Measurements from ENCODE around the gene LRP10. TPM values are rescaled to one million over a fixed set of nuclear protein-coding genes. Genes with fewer than 3 reads are reported as not detected.

Gene LRP10
- total and polyA plus RNA-seq, 4 donors: 25.7 to 148 (median 94.0) TPM

GRCh38 chr14:22829661-22830442 lies 41.7 kb upstream of the LRP10 start, which contains the start of gene MRPL52:
Gene MRPL52 (plus strand): TSS chr14:22829887. CDS start chr14:22829913, 26 bp downstream.
- peak; percentile 92 to 96 (median 93) for DNase-seq
- H3K4me3 ChIP-seq: peak within 1 kb of the TSS; percentile 90
- H3K27me3 ChIP-seq (ENCODE audit: control insufficient read depth in 3 of 3, insufficient read depth in 3 of 3, low read length in 2 of 3): no peaks in the 10 kb centered on the region
- peak; percentile 88 for ATAC-seq (ENCODE audit: insufficient read depth, low FRiP score)
- H3K4me1 ChIP-seq (ENCODE audit: control insufficient read depth in 5 of 5, insufficient read depth in 5 of 5, low read length in 5 of 5): peaks cover 0 to 12% (median 7%) of the 10 kb centered on the region in 5 donors
- H3K9ac ChIP-seq (ENCODE audit: insufficient read depth in 1 of 2, low read length in 2 of 2): peak within 1 kb of the TSS; percentile 74 to 90
- TF ChIP-seq, protein P1, sequence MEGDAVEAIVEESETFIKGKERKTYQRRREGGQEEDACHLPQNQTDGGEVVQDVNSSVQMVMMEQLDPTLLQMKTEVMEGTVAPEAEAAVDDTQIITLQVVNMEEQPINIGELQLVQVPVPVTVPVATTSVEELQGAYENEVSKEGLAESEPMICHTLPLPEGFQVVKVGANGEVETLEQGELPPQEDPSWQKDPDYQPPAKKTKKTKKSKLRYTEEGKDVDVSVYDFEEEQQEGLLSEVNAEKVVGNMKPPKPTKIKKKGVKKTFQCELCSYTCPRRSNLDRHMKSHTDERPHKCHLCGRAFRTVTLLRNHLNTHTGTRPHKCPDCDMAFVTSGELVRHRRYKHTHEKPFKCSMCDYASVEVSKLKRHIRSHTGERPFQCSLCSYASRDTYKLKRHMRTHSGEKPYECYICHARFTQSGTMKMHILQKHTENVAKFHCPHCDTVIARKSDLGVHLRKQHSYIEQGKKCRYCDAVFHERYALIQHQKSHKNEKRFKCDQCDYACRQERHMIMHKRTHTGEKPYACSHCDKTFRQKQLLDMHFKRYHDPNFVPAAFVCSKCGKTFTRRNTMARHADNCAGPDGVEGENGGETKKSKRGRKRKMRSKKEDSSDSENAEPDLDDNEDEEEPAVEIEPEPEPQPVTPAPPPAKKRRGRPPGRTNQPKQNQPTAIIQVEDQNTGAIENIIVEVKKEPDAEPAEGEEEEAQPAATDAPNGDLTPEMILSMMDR (IDR thresholded peaks at IDR 0.05; ENCODE audit: control extremely low read depth, extremely low read depth): no peak
- H3K36me3 ChIP-seq (ENCODE audit: control insufficient read depth in 4 of 4, insufficient read depth in 4 of 4, low read length in 4 of 4): peaks cover 4 to 10% (median 7%) of the 10 kb centered on the region in 4 donors
- H3K9me3 ChIP-seq (ENCODE audit: control insufficient read depth in 4 of 4, insufficient read depth in 3 of 4, low read length in 3 of 4): peaks cover 0 to 2% (median 0%) of the 10 kb centered on the region in 4 donors
- WGBS, 2 donors: 0% methylated on average over 41 of the region's 41 CpGs
- peak within 1 kb of the TSS; percentile 79 for H3K27ac ChIP-seq (ENCODE audit: low read depth in 1 of 2, low read length in 1 of 2)

DNA sequence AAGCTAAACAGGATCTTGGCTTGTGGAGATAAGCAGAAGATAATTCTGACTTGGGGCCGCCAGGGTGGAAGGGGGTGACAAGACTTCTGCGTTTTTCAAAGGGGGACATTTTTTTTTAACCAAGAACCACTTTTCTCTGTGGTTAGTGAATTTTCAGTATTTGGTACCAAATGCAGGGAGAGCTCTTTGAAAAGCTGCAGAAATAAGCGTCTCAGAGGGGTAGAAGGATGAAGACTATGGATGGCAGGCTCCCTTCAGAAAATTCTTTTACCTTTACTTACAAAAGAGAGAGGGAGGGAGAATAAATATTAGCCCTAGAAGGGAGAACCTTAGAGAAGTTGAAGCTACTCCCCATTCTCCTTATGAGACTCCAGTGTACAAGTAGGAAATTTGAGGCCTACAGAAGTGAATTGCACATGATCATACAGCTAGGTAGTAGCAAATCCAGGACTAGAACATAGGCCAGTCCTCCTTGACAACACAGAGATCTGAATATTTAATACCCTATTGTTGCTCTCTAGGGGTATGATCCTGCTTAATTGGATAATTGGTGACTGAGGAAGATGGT lies 41.0 kb upstream of the LRP10 start:
- TF ChIP-seq, protein P1 (IDR thresholded peaks at IDR 0.05; ENCODE audit: control extremely low read depth, extremely low read depth): no peak
- ATAC-seq (ENCODE audit: insufficient read depth, low FRiP score): no peak
- Histone ChIP-seq H3K9me3 (ENCODE audit: control insufficient read depth in 4 of 4, insufficient read depth in 3 of 4, low read length in 3 of 4) (peaks cover 0 to 2% (median 0%) of the 10 kb centered on the region in 4 donors), H3K36me3 (ENCODE audit: control insufficient read depth in 4 of 4, insufficient read depth in 4 of 4, low read length in 4 of 4) (peaks cover 4 to 12% (median 7%) of the 10 kb centered on the region in 4 donors), H3K4me3 (no peak overlapping the region), H3K9ac (ENCODE audit: insufficient read depth in 1 of 2, low read length in 2 of 2) (peak overlapping the region in 1 of 2 donors; percentile 90), H3K27me3 (ENCODE audit: control insufficient read depth in 3 of 3, insufficient read depth in 3 of 3, low read length in 2 of 3) (no peaks in the 10 kb centered on the region), H3K4me1 (ENCODE audit: control insufficient read depth in 5 of 5, insufficient read depth in 5 of 5, low read length in 5 of 5) (peaks cover 0 to 9% (median 6%) of the 10 kb centered on the region in 5 donors), H3K27ac (ENCODE audit: low read depth in 1 of 2, low read length in 1 of 2) (no peak overlapping the region)
- DNase-seq: no peak
- WGBS, 2 donors: 23 to 25% methylated on average over 3 of the region's 3 CpGs

DNA sequence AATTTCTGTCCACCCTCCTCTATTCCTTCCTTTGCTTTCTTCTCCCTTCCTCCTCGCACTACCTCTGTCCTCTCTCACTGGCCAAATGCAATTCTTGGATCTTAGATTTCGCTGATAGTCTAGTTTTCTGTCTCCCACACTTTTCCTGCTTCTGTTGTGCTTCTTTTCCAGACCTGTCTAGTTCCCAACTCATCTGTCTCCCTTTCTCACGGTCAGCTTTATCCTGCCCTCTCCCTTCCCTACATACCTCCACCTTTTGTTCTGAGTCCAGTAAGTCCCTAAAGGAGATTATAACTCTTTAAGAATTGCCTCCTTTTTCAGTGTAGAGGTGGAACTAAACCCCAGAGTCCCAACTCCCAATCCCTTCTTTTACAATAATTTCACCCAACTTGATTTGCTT lies 36.0 kb upstream of the LRP10 start:
- TF ChIP-seq, protein P1 (IDR thresholded peaks at IDR 0.05; ENCODE audit: control extremely low read depth, extremely low read depth): no peak
- peaks cover 3 to 31% (median 17%) of the 10 kb centered on the region in 5 donors for H3K4me1 ChIP-seq (ENCODE audit: control insufficient read depth in 5 of 5, insufficient read depth in 5 of 5, low read length in 5 of 5)
- H3K9ac ChIP-seq (ENCODE audit: insufficient read depth in 1 of 2, low read length in 2 of 2): peak overlapping the region in 1 of 2 donors; percentile 95
- H3K27me3 ChIP-seq (ENCODE audit: control insufficient read depth in 3 of 3, insufficient read depth in 3 of 3, low read length in 2 of 3): no peaks in the 10 kb centered on the region
- peaks cover 0 to 2% (median 0%) of the 10 kb centered on the region in 4 donors for H3K9me3 ChIP-seq (ENCODE audit: control insufficient read depth in 4 of 4, insufficient read depth in 3 of 4, low read length in 3 of 4)
- peak overlapping the region in 1 of 2 donors; percentile 76 for H3K27ac ChIP-seq (ENCODE audit: low read depth in 1 of 2, low read length in 1 of 2)
- 86 to 92% methylated on average over 3 of the region's 3 CpGs for WGBS, 2 donors
- DNase-seq (no peak), ATAC-seq (ENCODE audit: insufficient read depth, low FRiP score) (no peak)
- H3K36me3 ChIP-seq (ENCODE audit: control insufficient read depth in 4 of 4, insufficient read depth in 4 of 4, low read length in 4 of 4): peaks cover 4 to 14% (median 10%) of the 10 kb centered on the region in 4 donors
- H3K4me3 ChIP-seq: no peak overlapping the region
